Measurements from ENCODE around the gene PTPRM.

DNA sequence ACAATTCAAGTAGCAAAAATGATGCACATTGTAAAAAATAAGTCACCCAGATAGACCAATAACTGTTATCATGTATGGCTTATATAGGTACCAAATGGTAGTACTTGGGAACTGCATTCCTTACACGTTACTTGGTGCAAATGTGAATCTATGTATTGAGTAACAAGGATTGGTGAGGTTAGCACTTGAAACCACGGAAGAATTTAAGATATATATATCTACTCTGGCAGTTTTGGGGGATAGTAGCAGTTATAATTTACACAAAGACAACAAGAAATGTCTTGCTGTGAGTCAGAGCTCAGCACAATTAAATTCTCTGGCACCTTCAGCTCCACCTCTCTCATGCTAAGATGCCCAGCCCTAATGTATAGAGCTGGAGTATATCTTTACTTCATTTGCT, 682.7 kb downstream of the PTPRM start:
- no peak for TF ChIP-seq ARNTL (CRISPR knock-in tag; IDR thresholded peaks at IDR 0.05; ENCODE audit: borderline replicate concordance, low read depth)
- no peak for TF ChIP-seq TCF4 (CRISPR knock-in tag; IDR thresholded peaks at IDR 0.05; ENCODE audit: borderline replicate concordance)
- no peak for TF ChIP-seq GLIS3 (CRISPR knock-in tag; IDR thresholded peaks at IDR 0.05)
- no peak for TF ChIP-seq PPARA (CRISPR knock-in tag; IDR thresholded peaks at IDR 0.05; ENCODE audit: borderline replicate concordance)
- TF ChIP-seq RARB (CRISPR knock-in tag; IDR thresholded peaks at IDR 0.05), result no peak
- TF ChIP-seq OSR1 (CRISPR knock-in tag; IDR thresholded peaks at IDR 0.05), result no peak
- TF ChIP-seq, protein P1, sequence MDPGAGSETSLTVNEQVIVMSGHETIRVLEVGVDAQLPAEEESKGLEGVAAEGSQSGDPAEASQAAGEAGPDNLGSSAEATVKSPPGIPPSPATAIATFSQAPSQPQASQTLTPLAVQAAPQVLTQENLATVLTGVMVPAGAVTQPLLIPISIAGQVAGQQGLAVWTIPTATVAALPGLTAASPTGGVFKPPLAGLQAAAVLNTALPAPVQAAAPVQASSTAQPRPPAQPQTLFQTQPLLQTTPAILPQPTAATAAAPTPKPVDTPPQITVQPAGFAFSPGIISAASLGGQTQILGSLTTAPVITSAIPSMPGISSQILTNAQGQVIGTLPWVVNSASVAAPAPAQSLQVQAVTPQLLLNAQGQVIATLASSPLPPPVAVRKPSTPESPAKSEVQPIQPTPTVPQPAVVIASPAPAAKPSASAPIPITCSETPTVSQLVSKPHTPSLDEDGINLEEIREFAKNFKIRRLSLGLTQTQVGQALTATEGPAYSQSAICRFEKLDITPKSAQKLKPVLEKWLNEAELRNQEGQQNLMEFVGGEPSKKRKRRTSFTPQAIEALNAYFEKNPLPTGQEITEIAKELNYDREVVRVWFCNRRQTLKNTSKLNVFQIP (CRISPR knock-in tag; IDR thresholded peaks at IDR 0.05; ENCODE audit: borderline replicate concordance, low read depth), result no peak
- no peak for TF ChIP-seq TSHZ2 (CRISPR knock-in tag; IDR thresholded peaks at IDR 0.05)
- TF ChIP-seq ZNF565 (CRISPR knock-in tag; conservative IDR thresholded peaks at IDR 0.05; ENCODE audit: low read depth), result no peak
- TF ChIP-seq ZNF70 (CRISPR knock-in tag; IDR thresholded peaks at IDR 0.05), result no peak
- TF ChIP-seq PATZ1 (CRISPR knock-in tag; IDR thresholded peaks at IDR 0.05; ENCODE audit: borderline replicate concordance), result no peak

Measured in SK-N-SH treated with all-trans-retinoic acid at 6 μM for 48 hours (cell line).